ENCODE measurements around the gene ASIC3. TPM values are rescaled to one million over a fixed set of nuclear protein-coding genes. Genes with fewer than 3 reads are reported as not detected.

Gene ASIC3
- 4.5 and 5.4 TPM in 2 replicates for total RNA-seq

GRCh38 chr7:151047976-151048815 is at the start of gene ASIC3:
ASIC3 (plus strand) TSS chr7:151048531; CDS start chr7:151048886, 355 bp downstream.
- intact Hi-C loops (cut with micrococcal nuclease) = no loop called here

GRCh38 chr7:150999001-150999400 is 49.3 kb upstream of the ASIC3 start:
- intact Hi-C loops (cut with micrococcal nuclease) = no loop called here

DNA sequence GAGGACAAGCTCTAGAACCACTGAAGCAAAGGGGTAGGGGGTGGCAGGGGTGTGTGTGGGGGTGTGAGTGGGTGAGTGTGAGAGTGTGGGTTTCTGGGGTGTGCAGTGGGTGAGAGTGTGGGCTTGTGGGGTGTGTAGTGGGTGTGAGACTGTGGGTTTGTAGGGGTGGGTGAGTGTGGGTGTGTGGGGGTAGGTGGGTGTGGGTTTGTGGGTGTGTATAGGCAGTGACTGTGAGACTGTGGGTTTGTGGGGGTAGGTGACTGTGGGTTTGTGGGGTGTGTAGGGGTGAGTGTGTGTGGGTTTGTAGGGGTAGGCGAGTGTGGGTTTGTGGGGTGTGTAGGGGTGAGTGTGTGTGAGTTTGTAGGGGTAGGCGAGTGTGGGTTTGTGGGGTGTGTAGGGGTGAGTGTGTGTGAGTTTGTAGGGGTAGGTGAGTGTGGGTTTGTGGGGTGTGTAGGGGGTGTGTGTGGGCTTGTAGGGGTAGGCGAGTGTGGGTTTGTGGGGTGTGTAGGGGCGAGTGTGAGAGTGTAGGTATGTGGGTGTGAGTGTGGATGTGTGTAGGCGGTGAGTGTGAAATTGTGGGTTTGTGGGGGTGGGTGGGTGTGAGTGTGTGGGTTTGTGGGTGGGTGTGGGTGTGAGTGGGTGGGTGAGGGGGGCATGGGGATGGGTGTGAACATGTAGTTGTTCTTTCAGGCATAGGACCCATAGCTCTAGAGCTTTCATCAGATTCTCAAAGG is 48.7 kb upstream of the ASIC3 start:
- intact Hi-C loops (cut with micrococcal nuclease) = no loop called here

- intact Hi-C loops (cut with micrococcal nuclease) = no loop called here
These were observed 47.3 kb upstream of the ASIC3 start for GRCh38 chr7:151000897-151001495.

DNA sequence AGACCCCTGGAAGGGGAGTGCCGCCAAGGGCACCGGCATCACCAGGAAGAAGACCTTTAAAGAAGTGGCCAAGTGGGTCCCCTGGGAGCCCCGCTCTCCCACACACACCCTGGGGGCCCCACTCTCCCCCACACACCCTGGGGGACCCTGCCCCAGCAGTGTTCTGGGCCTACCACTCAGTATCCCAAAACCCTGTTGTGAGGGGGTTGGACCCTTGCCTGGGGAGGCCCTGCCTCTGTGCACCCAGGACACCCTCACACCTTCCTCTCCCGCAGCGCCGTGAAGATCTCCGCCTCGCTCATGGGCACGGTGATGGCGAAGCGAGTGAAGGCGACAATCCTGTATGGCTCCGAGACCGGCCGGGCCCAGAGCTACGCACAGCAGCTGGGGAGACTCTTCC is 46.8 kb upstream of the ASIC3 start:
- intact Hi-C loops (cut with micrococcal nuclease) = no loop called here

GRCh38 chr7:151003572-151003971 is 44.8 kb upstream of the ASIC3 start:
- intact Hi-C loops (cut with micrococcal nuclease) = no loop called here

DNA sequence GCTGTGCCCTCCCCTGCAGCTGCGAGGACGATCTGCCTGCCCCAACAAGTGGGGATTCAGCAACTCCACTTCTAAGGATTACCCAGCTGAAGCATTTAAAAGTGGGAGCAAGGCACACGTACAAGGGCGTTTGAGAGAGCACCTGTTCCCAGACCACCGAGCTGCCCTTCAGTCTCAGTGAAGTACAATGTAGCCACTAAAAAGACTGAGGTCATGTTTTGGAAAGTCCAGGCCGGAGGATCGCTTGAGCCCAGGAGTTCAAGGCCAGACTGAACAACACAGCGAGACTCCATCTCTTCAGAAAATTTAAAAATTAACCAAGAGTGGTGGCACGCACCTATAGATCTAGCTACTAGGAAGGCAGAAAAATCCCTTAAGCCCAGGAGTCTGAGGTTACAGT is 42.8 kb upstream of the ASIC3 start:
- intact Hi-C loops (cut with micrococcal nuclease) = no loop called here

GRCh38 chr7:151006590-151007300 is 41.6 kb upstream of the ASIC3 start:
- intact Hi-C loops (cut with micrococcal nuclease) = no loop called here

DNA sequence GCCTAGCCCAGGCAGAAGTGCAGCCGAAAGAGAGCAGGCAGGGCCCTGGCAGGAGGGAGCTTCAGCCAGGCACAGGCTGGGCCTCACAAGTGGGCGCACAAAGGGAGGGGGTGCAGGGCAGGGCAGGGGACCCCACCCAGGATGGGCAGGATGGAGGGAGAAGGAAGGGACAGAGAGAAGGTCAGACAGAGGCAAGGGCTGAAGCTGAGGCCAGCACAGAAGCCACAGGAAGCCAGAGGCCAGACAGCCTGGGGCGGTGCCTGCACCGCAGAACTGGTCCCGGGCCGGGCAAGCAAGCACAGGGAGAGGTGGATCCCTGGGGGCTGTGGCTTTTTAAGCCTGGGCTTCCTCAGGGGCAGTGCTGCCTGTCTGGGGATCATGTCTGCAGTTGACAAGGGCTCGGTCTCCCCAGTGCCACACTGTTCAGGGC is 40.8 kb upstream of the ASIC3 start:
- intact Hi-C loops (cut with micrococcal nuclease) = no loop called here

- intact Hi-C loops (cut with micrococcal nuclease) = loop anchor here (1.0 kb wide), 4 partner anchors 14 to 687 kb away; partner anchors contain the start of gene ABCB8
These were observed 40.2 kb upstream of the ASIC3 start for GRCh38 chr7:151008143-151008510.

DNA sequence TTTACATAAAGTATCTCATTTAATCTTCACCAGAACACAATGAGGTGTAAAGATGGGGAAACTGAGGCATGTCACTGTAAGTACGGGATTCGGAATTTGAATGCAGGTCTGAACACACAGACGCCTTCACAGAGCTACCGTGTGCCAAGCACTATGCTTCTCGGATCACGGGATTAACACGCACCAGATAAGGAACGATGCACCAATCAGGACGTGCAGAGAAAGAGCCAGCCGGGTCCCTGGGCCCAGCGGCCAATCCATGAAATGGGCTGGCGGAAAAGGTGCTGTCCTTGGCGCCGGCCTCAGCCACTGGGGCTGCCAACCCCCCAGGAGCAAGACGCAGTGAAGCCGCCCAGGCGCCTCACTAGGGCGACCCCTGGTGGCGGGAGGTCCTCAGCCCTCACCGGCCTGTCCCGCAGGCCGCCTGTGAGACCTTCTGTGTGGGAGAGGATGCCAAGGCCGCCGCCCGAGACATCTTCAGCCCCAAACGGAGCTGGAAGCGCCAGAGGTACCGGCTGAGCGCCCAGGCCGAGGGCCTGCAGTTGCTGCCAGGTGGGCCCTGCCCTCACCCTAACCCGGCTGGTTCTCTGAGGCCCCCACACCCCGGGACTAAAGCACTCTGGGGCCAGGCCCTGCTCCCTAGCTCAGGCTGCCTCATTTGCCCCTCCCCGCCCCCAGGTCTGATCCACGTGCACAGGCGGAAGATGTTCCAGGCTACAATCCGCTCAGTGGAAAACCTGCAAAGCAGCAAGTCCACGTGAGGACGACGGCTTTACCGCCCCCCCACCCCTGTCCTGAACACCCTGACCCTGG is 39.6 kb upstream of the ASIC3 start:
- intact Hi-C loops (cut with micrococcal nuclease) = loop anchor here (1.0 kb wide), 4 partner anchors 14 to 687 kb away; partner anchors contain the start of gene ABCB8

DNA sequence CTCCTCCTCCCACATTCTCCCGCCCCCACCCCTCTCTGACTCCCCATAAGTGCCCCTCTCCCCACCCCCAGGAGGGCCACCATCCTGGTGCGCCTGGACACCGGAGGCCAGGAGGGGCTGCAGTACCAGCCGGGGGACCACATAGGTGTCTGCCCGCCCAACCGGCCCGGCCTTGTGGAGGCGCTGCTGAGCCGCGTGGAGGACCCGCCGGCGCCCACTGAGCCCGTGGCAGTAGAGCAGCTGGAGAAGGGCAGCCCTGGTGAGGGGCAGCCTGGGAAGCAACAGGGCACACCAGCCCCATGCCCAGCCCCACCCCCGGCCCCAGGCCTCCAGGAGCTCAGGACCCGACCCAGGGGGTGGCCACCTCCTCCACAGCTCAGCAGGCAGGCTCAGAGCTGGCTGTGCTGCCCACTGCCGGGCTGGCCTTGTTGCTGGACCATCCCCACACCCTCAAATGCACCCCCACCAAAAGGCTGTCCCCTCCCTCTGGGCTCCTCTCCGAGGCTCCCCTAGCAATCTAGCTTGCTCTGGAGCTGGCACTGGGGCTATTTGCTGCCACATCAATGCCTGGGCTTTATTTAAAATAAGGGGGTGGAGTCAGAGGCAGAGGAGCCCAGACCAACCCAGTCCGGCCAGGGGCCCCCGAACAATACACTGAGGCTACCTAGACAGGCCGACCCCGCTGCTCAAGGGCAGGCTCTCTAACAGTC is 38.8 kb upstream of the ASIC3 start:
- intact Hi-C loops (cut with micrococcal nuclease) = loop anchor here (5.0 to 10.0 kb wide), 3 partner anchors 32 to 513 kb away; partner anchors contain the start of gene KCNH2

DNA sequence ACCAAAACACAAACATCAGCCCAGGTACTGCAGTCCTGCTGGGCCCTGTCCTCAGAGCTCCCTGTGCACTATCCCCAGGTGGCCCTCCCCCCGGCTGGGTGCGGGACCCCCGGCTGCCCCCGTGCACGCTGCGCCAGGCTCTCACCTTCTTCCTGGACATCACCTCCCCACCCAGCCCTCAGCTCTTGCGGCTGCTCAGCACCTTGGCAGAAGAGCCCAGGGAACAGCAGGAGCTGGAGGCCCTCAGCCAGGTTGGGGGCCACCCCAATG is 38.4 kb upstream of the ASIC3 start:
- intact Hi-C loops (cut with micrococcal nuclease) = loop anchor here (5.0 to 10.0 kb wide), 3 partner anchors 33 to 512 kb away; partner anchors contain the start of gene KCNH2

DNA sequence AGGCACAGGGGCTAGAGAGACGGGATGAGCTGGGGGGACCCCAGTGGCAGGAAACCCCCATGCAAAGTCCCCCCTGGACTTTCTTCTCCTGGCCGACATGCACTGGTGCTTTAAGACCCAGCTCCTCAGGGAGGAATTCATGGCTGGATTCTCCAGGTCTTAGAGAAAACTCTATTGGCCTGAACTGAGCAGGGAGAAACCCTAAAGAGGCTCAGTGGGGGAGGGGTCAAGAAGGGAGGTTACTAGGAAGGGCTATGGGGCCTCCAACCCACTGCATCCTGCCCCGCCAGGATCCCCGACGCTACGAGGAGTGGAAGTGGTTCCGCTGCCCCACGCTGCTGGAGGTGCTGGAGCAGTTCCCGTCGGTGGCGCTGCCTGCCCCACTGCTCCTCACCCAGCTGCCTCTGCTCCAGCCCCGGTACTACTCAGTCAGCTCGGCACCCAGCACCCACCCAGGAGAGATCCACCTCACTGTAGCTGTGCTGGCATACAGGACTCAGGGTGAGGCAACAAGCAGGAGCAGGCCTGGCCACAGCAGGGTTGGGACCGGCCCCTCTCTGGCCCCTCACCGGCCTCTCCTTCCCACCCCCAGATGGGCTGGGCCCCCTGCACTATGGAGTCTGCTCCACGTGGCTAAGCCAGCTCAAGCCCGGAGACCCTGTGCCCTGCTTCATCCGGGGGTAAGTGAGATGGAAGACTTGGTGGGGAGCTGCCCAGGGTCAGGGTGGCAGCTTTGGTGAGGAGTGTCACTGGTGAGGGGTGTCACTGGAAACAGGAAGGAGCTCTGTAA is 37.8 kb upstream of the ASIC3 start:
- intact Hi-C loops (cut with micrococcal nuclease) = loop anchor here (5.0 to 10.0 kb wide), 3 partner anchors 33 to 512 kb away; partner anchors contain the start of gene KCNH2

DNA sequence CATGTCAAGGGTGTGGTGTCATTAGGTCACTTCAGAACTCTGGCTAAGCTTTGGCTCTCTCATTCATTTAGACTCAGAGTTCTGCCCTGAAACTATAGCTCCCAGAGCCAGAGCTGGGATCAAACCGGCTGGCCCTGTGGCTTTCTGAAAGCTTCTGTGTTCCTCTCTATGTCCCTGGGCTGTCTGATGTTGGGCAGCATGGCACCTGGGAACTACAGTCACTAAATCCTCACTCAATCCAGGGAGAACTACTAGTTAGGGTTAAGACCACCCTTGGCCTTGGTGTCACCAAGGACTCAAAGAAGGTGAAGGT is 37.3 kb upstream of the ASIC3 start:
- intact Hi-C loops (cut with micrococcal nuclease) = loop anchor here (5.0 to 10.0 kb wide), 3 partner anchors 34 to 511 kb away; partner anchors contain the start of gene KCNH2

GRCh38 chr7:151011616-151012015 is 36.7 kb upstream of the ASIC3 start:
- intact Hi-C loops (cut with micrococcal nuclease) = loop anchor here (5.0 to 10.0 kb wide), 3 partner anchors 34 to 511 kb away; partner anchors contain the start of gene KCNH2

DNA sequence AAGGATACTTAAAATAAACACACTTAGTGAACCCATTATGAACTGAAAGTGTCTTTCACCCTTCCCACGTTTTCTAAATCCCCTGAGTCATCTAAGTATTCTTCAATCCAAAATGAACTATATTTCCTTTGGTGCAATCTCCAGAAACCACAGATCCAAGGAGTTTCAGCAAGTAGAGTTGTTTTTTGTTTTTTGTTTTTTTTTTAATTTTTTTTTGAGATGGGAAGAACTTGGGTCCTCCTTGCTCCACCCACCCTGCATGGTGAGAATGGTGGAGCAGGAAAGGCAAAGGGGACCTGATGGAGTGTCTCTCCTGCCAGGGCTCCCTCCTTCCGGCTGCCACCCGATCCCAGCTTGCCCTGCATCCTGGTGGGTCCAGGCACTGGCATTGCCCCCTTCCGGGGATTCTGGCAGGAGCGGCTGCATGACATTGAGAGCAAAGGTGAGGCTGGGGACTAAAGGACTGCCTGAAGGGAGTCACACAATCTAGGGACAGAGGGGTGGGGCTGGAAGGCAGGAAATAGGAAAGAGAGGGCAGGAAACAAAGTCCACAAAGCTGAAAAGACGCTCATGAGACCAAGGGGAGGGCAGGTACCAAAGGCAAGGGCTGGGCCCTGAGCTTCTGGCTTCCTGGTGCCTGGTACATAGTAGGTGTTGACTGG is 36.2 kb upstream of the ASIC3 start:
- intact Hi-C loops (cut with micrococcal nuclease) = loop anchor here (5.0 to 10.0 kb wide), 3 partner anchors 35 to 510 kb away; partner anchors contain the start of gene KCNH2

DNA sequence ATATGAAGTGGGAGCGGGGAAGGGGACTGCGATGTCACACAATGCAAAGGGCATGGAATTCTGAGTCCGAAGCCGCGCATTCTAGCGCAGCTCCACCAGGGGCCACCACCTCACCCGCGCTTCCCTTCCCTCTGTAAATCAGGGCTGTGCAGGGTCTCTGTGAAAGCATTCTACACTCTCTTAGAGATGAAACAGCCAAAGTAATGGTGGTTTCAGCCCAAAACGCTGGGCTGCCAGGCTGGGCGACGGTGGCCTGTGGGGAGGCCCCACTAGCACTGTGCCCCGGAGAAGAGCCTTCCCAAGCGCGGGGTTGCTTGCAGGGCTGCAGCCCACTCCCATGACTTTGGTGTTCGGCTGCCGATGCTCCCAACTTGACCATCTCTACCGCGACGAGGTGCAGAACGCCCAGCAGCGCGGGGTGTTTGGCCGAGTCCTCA is 35.4 kb upstream of the ASIC3 start:
- intact Hi-C loops (cut with micrococcal nuclease) = loop anchor here (1.0 to 10.0 kb wide), 4 partner anchors 36 to 509 kb away; partner anchors contain the start of genes ABCF2 and KCNH2
